Measurements from ENCODE around the gene GJB4. TPM values are rescaled to one million over a fixed set of nuclear protein-coding genes. Genes with fewer than 3 reads are reported as not detected.
"Not testable (repeated sequence)": the region's sequence is repeated elsewhere in the genome, so short reads cannot be mapped to it uniquely, and the experiment has no call there.

GJB4 gene
- total RNA-seq, 1 donor from 2014 or later, result not detected

GRCh38 chr1:34795916-34796315, 36.4 kb downstream of the GJB4 start:
- DNase-seq (ENCODE audit: low read depth in 2 of 2), result no peak

DNA sequence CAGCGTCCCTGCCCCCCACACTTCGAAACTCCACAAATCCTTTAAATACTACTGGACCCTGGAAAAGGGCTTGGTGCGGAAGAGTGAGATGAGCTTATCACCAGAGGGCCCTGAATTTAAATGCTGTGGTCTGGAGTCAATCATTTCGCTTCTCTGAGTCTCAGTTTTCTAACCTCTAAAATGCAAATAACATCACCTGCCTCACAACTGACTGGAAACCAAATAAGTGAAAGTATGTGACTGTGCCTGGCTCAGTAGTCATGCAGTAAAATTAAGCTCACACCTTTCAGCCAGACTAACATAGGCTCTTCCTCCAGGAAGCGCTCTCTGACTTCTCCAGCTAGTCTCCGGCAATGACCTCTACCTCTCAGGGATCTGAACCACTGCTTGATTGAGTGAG, 37.5 kb downstream of the GJB4 start:
- DNase-seq (ENCODE audit: low read depth in 2 of 2), result no peak

GRCh38 chr1:34800214-34800613, 40.7 kb downstream of the GJB4 start:
- no peak for DNase-seq (ENCODE audit: low read depth in 2 of 2)

DNA sequence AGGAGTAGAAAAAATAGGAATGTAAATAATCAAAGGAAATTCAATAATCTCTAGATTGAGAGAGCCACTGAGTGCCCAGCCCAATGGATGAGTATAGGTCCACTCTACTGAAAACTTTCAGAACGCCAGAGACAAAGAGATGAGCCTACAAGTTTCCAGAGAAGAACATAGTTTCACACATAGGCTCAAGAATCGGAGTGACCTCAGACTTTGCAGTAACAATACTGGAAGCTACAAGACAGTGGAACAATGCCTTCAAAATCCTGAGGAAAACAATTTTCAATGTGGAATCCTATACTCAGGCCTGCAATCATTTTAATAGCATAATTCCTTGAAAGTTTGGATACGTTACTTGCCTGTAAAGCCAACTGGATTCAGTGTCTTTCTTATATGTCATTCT, 44.2 kb downstream of the GJB4 start:
- DNase-seq (ENCODE audit: low read depth in 2 of 2), result no peak

GRCh38 chr1:34806396-34806795, 46.9 kb downstream of the GJB4 start:
- DNase-seq (ENCODE audit: low read depth in 2 of 2), result no peak

DNA sequence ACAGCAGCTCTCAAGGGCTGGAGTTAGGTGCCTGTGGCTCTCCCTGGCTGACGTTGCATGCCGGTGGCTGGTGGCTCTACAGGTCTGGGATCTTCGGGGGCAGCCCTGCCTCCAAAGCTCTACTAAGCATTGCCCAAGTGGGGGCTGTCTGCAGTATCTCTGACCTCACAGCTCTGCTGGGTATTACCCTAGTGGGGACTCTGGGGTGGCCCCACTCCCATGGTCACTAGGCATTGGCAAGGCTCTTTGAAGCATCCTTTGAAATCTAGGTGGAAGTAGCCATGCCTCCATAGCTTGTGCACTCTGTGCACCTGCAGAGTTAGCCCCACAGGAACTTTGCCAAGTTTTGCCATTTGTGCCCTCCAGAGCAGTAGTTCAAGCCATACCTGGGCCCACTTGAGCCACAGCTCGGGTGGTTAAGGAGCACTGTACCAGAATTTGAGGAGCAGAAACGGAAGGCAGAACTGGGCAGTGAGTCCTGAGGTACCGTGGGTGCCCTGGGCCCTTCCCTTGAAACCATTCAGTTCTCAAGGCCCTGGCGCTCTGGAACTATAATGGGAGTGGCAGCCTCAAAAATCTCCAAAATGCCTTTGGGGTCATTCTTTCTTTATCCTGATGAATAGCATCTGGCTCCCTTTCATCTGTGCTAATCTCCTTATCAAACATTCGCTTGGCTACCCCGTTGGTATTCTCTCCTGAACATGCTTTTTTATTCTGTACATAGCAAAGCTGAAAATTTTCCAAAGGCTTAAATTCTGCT, 48.7 kb downstream of the GJB4 start:
- no peak for DNase-seq (ENCODE audit: low read depth in 2 of 2)

GRCh38 chr1:34810781-34811180, 51.2 kb downstream of the GJB4 start:
- not testable (repeated sequence) for DNase-seq (ENCODE audit: low read depth in 2 of 2)

Other genes with a start within 250 kb of the GJB4 start
- gene GJB5, start 4.7 kb upstream of the GJB4 start, total RNA-seq, result not detected in 2 replicates
- gene GJB3, start 21.5 kb downstream of the GJB4 start, total RNA-seq, result not detected in 2 replicates
- 47.2 and 60.8 TPM in 2 replicates for gene GJA4, start 33.3 kb downstream of the GJB4 start, total RNA-seq
- 34.4 and 40.3 TPM in 2 replicates for gene SMIM12, start 100.0 kb downstream of the GJB4 start, total RNA-seq
- gene DLGAP3, start 169.9 kb downstream of the GJB4 start, total RNA-seq, result under 0.01 TPM in 1 of 2 replicates, not detected in the other
- 24.0 and 41.7 TPM in 2 replicates for gene TMEM35B, start 225.6 kb downstream of the GJB4 start, total RNA-seq